Putamen (tissue), 1 donor: ENCODE data around the gene EPS8L3.
"Not testable (repeated sequence)": the region's sequence is repeated elsewhere in the genome, so short reads cannot be mapped to it uniquely, and the experiment has no call there.

Source experiments
- DNase-seq: peaks from one replicate; pipeline ENCODE4 v3.0.0-alpha.2; 2016; ENCODE audit warnings: low spot score

EPS8L3 gene

DNA sequence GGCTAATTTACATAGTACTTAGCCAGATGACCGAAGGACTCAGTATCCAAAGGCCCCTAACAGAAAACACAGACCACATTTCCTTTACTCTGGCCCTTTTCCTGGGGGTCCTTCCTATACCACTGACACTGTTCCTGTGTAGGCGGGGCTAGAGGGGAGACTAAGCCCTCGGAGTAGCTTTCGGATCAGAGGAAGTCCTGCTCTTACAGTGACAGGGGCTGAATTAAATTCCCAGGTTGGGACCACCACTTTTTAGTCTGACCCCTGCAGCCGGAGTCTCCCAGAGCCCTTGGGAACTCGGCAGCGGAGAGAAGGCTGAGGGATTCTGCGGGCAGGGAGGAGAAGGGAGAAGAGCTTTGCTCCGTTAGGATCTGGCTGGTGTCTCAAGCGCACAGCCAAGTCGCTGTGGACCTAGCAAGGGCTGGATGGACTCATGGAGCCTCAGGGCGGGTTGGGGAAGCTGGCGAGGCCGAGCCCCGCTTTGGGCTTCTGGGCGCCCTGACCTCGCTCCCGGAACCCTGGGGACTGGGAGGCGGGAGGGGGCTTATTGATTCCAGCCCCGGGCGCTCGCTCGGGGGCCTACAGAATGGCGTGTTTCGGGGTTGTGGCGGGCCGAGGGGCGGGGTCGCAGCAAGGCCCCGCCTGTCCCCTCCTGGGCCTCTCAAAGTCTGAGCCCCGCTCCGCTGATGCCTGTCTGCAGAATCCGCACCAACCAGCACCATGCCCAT is 52.0 kb downstream of the EPS8L3 start, which contains the start of gene GSTM5:
GSTM5 (plus strand) TSS at position 659 of the 728 bp plus-strand sequence; CDS start at position 721, 62 bp downstream.
- DNase-seq = not testable (repeated sequence)

- not testable (repeated sequence) for DNase-seq
Observed at GRCh38 chr1:109709822-109710221, 53.9 kb downstream of the EPS8L3 start.

GRCh38 chr1:109708949-109709348 is 54.8 kb downstream of the EPS8L3 start:
- not testable (repeated sequence) for DNase-seq

GRCh38 chr1:109705411-109705810 is 58.3 kb downstream of the EPS8L3 start:
- no peak for DNase-seq

GRCh38 chr1:109704173-109704572 is 59.5 kb downstream of the EPS8L3 start:
- DNase-seq = no peak

DNA sequence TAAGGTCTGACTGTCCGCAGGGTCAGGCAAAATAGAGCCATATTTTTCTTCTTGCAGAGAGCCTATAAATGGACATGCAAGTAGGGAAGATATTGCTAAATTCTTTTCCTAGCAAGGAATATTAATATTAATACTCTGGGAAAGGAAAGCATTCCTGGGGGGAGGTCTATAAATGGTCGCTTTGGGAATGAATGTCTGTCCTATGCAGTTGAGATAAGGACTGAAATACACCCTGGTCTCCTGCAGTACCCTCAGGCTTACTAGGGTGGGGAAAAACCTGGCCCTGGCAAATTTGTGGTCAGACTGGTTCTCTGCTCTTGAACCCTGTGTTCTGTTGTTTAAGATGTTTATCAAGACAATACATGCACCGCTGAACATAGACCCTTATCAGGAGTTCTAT is 60.8 kb downstream of the EPS8L3 start:
- DNase-seq = not testable (repeated sequence)
